A673 (cell line): Measurements from ENCODE around the gene TACC2.

Source experiments
- EZH2 ChIP-seq: fragments of 200-600 bp; sonication (generic); IDR thresholded peaks from 2 replicates; pipeline ENCODE4 v1.6.1; 2017; ENCODE audit warnings: borderline replicate concordance, low read depth, mild to moderate bottlenecking, mixed read lengths, antibody characterized with exemption, low read length; ENCODE audit not compliant: poor library complexity, severe bottlenecking
- TF ChIP-seq, protein P1 (sequence below): fragments of 300-800, 200-600 bp; sonication (generic); conservative IDR thresholded peaks from 2 replicates; pipeline ENCODE4 v1.5.1; 2017; ENCODE audit warnings: low read depth, mild to moderate bottlenecking, antibody characterized with exemption, low read length, moderate library complexity, mixed read lengths

DNA sequence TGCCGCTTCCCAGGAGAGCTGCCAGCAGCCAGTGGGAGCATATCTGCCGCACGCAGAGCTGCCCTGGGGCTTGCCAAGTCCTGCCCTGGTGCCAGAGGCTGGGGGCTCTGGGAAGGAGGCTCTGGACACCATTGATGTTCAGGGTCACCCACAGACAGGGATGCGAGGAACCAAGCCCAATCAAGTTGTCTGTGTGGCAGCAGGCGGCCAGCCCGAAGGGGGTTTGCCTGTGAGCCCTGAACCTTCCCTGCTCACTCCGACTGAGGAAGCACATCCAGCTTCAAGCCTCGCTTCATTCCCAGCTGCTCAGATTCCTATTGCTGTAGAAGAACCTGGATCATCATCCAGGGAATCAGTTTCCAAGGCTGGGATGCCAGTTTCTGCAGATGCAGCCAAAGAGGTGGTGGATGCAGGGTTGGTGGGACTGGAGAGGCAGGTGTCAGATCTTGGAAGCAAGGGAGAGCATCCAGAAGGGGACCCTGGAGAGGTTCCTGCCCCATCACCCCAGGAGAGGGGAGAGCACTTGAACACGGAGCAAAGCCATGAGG, 94.6 kb downstream of the TACC2 start:
- TF ChIP-seq, protein P1, sequence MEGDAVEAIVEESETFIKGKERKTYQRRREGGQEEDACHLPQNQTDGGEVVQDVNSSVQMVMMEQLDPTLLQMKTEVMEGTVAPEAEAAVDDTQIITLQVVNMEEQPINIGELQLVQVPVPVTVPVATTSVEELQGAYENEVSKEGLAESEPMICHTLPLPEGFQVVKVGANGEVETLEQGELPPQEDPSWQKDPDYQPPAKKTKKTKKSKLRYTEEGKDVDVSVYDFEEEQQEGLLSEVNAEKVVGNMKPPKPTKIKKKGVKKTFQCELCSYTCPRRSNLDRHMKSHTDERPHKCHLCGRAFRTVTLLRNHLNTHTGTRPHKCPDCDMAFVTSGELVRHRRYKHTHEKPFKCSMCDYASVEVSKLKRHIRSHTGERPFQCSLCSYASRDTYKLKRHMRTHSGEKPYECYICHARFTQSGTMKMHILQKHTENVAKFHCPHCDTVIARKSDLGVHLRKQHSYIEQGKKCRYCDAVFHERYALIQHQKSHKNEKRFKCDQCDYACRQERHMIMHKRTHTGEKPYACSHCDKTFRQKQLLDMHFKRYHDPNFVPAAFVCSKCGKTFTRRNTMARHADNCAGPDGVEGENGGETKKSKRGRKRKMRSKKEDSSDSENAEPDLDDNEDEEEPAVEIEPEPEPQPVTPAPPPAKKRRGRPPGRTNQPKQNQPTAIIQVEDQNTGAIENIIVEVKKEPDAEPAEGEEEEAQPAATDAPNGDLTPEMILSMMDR: no peak
- TF ChIP-seq EZH2: peak; percentile 79
